Fibroblast of skin of left quadriceps (primary cell): ENCODE measurements around the gene LTA.
A peak's percentile ranks its signal among the peaks of the same experiment; 100 is the strongest.
"Not testable (repeated sequence)": the region's sequence is repeated elsewhere in the genome, so short reads cannot be mapped to it uniquely, and the experiment has no call there.

ENCODE experiments used
- DNase-seq, 2 experiments: peaks; one replicate each; pipeline ENCODE4 v3.0.0-alpha.2; 2013; ENCODE audit warnings: low read depth in 2 of 2

The LTA gene

GRCh38 chr6:31586599-31587281 lies 14.7 kb downstream of the LTA start:
- no peak for DNase-seq

- DNase-seq = no peak
These were observed 16.0 kb downstream of the LTA start for GRCh38 chr6:31587791-31588777.

DNA sequence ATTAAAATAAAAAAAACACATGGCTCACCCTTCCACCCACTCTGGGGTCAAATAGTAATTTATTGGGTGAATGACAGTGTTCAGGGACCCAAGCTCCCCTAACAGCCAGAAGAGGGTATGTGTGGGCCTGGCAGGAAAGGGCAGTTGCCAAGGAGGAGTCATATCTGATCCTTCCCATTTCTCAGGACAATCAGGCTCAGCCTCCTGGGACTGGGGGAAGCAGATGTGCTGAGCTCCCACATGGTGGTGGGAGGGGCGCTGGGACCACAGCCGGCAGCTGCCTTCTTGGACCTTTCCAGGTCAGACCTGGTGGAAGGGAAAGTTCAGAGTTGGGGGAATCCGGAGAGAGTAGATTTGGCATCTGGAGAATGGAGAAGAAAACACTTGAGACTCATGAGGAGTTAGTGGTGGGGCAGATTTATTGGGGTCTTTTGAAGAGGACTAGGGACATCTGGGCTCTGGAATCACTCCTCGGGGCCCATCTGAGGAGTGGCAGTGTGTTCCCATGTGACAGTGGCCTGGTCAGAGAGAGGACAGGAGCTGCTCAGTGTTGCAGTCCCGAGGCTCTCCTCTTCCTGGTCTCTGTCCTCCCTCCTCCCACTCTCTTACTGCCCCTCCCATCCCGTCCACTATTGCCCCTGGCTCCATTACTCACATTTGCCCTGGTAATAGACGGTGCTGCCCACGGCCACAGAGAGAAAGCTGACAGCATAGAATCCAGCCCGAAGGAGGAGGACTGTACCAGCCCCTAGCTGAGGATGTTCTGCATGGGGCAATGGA lies 17.0 kb downstream of the LTA start:
- no peak for DNase-seq

GRCh38 chr6:31590691-31591090 lies 18.6 kb downstream of the LTA start:
- not testable (repeated sequence) for DNase-seq

- no peak for DNase-seq
These were observed 20.3 kb downstream of the LTA start for GRCh38 chr6:31592396-31592771.

DNA sequence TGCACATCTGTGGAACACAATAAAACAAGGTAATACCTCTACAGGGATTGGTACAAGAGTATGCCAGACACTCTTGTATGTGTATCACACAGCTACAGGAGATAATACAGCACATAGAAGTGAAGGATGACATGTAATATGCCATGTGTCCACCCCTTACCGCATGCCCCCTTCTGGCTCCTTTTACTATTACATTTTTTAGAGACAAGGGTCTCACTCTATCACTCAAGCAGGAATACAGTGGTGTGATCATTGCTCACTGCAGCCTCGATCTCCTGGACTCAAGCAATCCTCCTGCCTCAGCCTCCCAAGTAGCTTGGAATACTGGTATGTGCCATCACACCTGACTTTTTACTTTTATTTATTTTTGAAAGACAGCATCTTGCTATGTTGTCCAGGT lies 24.9 kb downstream of the LTA start:
- no peak for DNase-seq

DNA sequence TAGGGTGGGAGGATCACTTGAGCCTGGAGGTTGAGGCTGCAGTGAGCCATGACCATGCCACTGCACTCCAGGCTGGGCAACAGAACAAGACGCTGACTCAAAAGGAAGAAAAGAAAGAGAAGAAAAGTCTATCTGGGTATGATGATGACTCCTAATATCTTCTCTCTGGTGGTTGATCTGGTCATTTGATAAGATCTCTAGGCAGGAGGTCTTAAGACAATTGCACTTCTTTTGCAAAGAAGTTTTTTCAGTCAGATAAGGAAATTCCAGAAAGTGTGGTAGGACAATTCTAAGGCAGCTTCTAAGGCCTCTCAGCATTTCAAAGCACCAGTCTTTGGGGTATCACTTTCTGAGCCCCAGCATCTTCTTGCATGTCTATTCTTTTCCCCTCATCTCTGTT lies 35.2 kb downstream of the LTA start:
- no peak for DNase-seq

- DNase-seq = no peak
These were observed 37.7 kb downstream of the LTA start for GRCh38 chr6:31609519-31610406.

- peak; percentile 50 to 53 for DNase-seq
These were observed 38.9 kb downstream of the LTA start for GRCh38 chr6:31610968-31611367.

DNA sequence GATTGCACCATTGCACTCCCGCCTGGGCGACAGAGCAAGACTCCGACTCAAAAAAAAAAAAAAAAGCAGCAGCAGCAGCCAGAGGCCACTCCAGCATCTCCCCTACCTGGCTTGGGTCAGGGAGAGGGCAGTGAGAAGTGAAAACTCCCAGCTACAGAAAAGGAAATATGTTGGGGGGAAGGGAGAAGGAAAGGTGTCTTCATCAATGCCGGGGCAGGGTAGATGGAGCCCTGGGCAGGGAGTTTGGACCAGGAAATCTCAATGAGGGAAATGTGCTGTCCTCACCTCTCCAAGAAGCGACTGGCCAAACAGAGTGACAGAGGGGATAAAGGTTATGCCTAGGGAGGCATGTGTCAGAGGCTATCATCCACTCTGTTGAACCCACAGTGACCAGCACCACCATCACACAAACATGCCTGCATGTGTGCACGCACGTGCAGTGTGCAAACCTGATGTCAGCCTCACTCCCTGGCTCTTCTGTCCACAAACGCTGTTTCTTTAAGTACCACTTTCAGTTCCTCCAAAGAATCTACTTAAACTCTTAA lies 42.1 kb downstream of the LTA start:
- no peak for DNase-seq

DNA sequence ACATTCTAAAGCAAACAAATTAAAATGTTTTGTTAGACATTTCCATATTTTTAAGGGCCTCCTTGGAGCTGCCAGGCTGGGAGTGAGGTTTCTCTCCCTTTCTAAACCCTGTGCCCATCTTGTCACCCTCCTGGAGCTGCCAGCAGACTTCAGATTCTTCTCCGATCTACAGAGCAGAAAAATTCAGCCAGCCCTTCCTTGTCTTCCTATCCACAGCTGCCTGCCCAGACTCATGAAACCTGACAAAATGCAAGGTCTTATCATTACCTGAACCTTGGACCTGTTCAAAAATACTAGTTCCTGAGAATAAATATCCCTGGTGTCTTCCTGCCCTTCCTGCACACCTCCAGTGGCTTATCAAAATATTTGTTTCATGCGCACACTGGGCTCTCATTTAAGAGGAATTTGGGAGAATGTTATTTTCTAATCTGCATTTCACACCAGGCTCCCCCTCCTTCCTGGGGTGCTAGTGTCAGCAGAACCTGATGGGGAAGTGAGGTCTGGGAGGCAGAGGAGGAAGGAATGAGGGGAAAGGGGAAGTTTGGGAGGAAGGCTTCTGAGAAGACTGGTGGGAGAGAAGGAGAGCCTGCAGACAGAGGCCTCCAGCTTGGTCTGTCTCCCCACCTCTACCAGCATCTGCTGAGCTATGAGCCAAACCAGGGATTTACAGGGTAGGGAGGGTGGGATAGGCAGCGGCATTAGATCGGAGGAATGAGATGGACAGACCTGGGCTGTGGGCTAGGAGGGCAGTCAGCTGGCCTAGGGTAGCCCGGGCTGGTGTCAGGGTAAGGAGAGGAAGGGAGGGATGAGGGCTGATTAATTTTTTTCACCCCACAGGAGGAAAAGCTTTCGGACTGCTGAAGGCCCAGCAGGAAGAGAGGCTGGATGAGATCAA lies 42.8 kb downstream of the LTA start, which contains the start of gene AIF1:
AIF1 (plus strand) TSS at position 551 of the 895 bp plus-strand sequence; CDS start at position 647, 96 bp downstream.
- DNase-seq = no peak

- DNase-seq = no peak
These were observed 43.7 kb downstream of the LTA start for GRCh38 chr6:31615748-31616147.

DNA sequence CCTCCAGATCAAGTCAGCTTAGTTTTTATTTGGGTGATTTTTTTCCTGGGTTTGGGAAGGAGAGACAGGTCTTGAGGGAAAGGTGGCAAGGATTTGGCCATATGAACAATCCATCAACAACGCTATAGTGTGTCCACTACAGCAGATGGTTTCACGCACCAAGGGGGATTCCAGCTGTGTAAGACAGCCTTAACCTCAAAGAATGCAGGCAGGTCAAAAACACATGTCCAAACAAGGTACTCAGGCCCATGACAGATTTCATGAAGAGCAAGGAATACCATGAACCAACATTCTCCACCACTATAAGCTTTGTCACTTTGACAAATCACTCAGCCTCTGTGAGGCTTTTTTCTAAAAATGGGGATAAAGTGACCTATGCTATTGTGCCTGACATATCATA lies 44.9 kb downstream of the LTA start:
- no peak for DNase-seq

DNA sequence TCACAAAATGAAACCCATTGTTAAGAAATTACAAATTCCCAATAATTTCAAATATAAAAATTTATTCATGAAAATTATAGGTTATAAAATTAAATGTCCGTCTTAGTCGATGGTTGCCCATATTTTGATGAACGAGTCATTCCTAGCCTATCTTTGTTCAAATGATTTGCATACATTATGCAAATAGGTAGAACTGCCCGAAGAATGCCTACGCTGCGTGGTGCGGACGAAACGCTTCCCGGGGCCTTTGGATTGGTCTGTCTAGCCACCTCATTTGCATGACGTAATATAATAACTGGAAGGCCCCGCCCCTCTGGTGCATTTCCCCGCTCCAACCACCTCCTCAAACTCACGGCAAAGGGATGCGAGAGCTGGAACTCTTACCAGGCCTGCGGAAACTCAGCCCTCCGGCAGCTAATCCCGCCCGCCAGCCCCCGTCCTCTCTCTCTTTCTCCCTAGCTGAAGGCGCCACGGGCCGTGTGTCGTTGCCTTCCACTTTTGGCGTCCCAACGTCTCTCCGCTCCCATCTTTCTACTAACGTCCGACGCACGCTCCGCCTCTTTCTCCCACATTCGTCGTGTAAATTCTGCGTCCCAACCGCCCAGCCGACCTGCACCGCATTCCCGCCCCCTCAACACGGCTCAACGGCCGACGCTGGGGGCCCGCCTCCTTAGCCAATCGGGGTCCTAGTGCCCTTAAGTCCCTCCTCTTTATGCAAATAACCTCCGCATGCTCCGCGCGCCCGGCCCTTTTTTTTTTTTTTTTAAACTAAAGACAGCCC lies 47.9 kb downstream of the LTA start:
- peak; percentile 94 to 100 for DNase-seq

DNA sequence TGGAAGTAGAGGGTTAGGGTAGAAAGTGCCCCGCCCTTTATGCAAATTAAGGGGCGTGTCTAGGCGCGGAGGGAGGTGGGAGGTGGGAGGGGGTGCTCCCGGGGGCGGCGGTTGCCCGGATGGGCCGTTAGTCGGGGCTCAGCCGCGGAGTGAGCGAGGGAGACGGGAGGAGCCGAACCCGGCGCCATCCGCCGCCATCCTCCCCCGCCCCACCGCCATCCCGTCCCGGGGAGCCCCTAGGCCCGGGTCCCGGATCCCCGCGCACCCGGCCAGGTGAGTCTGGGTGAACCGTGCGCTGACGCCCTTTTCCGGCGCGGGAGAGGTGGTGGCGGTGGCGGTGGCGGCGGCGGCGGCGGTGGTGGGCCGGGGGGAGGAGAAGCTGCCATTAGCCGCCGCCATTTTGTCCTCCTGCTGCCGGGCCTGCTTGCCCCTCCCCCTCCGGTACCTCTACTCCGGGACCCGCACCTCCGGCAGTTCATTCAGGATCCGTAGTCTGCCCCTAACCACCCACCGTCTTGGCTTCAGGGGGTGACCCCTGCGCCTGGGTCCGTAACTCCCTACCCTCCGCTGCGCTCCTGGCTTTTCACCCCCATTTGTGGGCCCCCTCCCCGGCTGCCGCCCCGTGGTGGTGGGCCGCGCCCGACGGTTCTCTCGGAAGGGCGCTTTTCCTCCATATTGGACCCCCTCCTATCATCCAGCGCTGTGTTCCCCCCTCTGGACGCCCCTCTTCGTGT lies 48.7 kb downstream of the LTA start, which contains the start of gene PRRC2A:
PRRC2A (plus strand) TSS at position 130 of the 734 bp plus-strand sequence. CDS start 2,075 bp downstream, outside the sequence.
- DNase-seq = peak in 1 of 2 experiments; percentile 99

DNA sequence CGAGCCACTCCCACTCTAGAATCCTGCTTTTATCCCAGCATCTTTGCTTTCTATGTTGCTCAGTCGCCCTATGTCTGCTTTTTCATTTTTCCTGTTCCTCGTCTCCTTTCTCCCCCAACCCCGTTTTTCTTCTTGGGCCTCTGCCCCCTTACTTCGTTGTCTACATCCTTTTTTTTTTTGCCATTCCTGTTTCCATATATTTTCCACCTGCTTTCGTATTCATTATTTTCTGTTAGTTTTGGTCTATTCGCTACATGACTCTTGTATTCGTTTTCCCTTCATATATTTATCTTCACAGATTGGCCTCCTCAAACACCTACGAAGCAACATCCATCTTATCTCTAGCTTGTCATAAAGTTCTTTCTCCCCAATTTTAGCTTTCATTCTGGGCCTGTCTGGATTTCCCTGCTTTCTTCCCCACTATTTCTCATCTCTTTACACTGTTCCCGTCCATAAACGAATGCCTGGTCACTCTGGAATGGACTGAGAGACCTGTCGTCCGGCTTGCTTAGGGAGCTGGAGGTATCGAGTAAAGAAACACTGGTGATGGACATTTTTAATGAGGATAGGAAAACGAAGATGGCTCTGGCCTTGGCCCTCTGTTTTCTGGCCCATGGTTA lies 49.3 kb downstream of the LTA start:
- no peak for DNase-seq

DNA sequence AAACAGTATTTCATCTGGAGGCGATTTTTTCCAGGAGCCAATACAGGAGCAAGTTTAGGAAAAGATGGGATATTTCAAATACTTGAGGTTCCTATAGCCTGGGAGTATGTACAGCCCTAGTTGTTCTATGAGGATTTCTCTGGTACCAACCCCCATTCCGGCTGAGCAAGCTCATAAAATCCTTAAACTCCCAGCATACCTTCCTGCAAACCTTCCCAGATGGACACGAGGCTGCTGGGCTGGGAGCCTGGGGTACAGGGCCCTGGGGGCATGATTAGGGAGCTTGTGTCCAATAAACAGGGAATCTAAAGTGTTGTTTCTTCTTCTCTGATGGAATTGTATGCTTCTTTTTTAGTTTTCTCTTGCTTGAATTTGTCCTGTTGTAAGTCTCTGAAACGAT lies 49.9 kb downstream of the LTA start:
- no peak for DNase-seq

DNA sequence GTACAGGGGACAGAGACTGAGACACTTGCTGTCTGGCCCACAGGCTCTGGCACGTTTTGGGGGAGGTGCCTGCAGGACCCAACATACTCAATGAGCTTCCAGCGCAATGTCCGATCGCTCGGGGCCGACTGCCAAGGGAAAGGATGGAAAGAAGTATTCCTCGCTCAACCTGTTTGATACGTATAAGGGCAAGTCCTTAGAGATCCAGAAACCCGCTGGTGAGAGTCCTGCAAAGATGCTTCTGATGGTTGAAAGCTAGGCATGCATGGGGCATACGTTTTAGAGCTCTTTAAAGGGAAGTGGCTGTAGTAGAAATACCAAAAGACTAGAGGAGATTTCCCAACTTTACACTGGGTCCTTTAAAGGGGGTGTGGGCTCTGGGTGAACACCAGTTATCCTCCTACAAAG lies 50.6 kb downstream of the LTA start:
- no peak for DNase-seq
